ENCODE data around the gene SPECC1. TPM values are rescaled to one million over a fixed set of nuclear protein-coding genes. Genes with fewer than 3 reads are reported as not detected.

The SPECC1 gene
- total and polyA plus RNA-seq, 10 of the 15 experiments (the other 5 are each of a cell fraction or from before 2014, with no cell fraction given), result 6.4 to 40.6 (median 23.9) TPM

DNA sequence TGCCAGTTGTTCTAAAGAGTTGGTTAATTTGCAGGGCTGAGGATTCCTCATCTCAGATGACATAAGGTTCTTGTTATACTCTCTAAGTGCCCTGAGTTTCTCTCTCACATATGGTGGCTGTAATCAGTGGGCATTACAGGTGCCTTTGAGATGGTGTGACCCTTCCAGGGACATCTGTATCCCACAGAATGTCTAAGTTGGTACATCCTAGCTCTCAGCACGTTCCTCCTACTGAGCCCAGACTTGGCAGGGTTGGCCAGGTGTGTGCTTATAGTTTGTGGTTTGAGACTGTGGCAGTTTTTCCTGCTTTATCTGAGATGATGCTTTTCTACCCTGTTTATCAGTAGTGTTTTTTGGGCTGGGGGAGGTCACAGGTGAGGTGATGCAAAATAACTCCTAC, 36.3 kb downstream of the SPECC1 start:
- no peak overlapping the region for H3K4me2 ChIP-seq (ENCODE audit: control insufficient read depth, insufficient read depth)
- intact Hi-C loops (cut with micrococcal nuclease; ENCODE audit: unreplicated experiment), result no loop called here
- 0% methylated on average over 1 of the region's 1 CpG for WGBS (ENCODE audit: insufficient coverage, insufficient replicate concordance, low lambda C conversion rate, missing lambda C conversion rate)
- ChIA-PET CTCF (no interaction called here), POLR2A (no interaction called here), RAD21 (ENCODE audit: unreplicated experiment) (no interaction called here), SMC1A (ENCODE audit: uncharacterized antibody, unreplicated experiment) (no interaction called here)
- in situ Hi-C loops (cut with MboI), result no loop called here
- H3K4me1 ChIP-seq (ENCODE audit: control insufficient read depth, insufficient read depth, low read length), result no peaks in the 10 kb centered on the region
- H3K79me2 ChIP-seq (ENCODE audit: control insufficient read depth, insufficient read depth, low read length), result no peaks in the 10 kb centered on the region
- no peak for DNase-seq (ENCODE audit: low read depth, low spot score)
- no peak for FAIRE-seq
- H3K9ac ChIP-seq (ENCODE audit: control insufficient read depth, insufficient read depth, low read length), result no peak overlapping the region
- no peak overlapping the region for H2AFZ ChIP-seq (ENCODE audit: control insufficient read depth, low read depth, low read length)
- no peaks in the 10 kb centered on the region for H4K20me1 ChIP-seq (ENCODE audit: control insufficient read depth, insufficient read depth)
- H3K27me3 ChIP-seq (replicated peaks in 1 of 2; ENCODE audit: control insufficient read depth in 2 of 2, insufficient read depth in 2 of 2, low read length in 1 of 2), result no peaks in the 10 kb centered on the region
- ATAC-seq, result no peak
- no peak overlapping the region for H3K27ac ChIP-seq (ENCODE audit: control insufficient read depth, insufficient read depth)
- H3K4me3 ChIP-seq, result no peak overlapping the region
- no TSS peak for BruUV-seq (replicated peaks)
- H3K36me3 ChIP-seq (ENCODE audit: control insufficient read depth in 2 of 2, insufficient read depth in 2 of 2, low read length in 1 of 2), result no peaks in the 10 kb centered on the region
- H3K9me3 ChIP-seq (replicated peaks; ENCODE audit: control insufficient read depth, insufficient read depth, low read length), result no peaks in the 10 kb centered on the region
- TF ChIP-seq FOS (IDR thresholded peaks at IDR 0.05; ENCODE audit: borderline replicate concordance, extremely low read depth, insufficient read length), result no peak
- no peak for TF ChIP-seq SUZ12 (IDR thresholded peaks at IDR 0.05; ENCODE audit: unreplicated experiment)
- TF ChIP-seq MXI1 (IDR thresholded peaks at IDR 0.05; ENCODE audit: low read depth, low read length), result no peak
- TF ChIP-seq, protein P1, sequence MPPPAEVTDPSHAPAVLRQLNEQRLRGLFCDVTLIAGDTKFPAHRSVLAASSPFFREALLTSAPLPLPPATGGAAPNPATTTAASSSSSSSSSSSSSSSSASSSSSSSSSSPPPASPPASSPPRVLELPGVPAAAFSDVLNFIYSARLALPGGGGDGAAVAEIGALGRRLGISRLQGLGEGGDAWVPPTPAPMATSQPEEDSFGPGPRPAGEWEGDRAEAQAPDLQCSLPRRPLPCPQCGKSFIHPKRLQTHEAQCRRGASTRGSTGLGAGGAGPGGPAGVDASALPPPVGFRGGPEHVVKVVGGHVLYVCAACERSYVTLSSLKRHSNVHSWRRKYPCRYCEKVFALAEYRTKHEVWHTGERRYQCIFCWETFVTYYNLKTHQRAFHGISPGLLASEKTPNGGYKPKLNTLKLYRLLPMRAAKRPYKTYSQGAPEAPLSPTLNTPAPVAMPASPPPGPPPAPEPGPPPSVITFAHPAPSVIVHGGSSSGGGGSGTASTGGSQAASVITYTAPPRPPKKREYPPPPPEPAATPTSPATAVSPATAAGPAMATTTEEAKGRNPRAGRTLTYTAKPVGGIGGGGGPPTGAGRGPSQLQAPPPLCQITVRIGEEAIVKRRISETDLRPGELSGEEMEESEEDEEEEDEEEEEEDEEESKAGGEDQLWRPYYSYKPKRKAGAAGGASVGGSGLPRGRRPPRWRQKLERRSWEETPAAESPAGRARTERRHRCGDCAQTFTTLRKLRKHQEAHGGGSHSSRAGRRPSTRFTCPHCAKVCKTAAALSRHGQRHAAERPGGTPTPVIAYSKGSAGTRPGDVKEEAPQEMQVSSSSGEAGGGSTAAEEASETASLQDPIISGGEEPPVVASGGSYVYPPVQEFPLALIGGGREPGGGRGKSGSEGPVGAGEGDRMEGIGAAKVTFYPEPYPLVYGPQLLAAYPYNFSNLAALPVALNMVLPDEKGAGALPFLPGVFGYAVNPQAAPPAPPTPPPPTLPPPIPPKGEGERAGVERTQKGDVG (CRISPR knock-in tag; IDR thresholded peaks at IDR 0.05), result no peak
- TF ChIP-seq BHLHE40 (IDR thresholded peaks at IDR 0.05; ENCODE audit: borderline replicate concordance in 1 of 2, low read depth in 2 of 2, low read length in 1 of 2), result no peak
- TF ChIP-seq NR2C1 (IDR thresholded peaks at IDR 0.05), result no peak
- TF ChIP-seq JUNB (IDR thresholded peaks at IDR 0.05), result no peak
- TF ChIP-seq NFXL1 (IDR thresholded peaks at IDR 0.05; ENCODE audit: borderline replicate concordance), result no peak
- TF ChIP-seq, protein P2, sequence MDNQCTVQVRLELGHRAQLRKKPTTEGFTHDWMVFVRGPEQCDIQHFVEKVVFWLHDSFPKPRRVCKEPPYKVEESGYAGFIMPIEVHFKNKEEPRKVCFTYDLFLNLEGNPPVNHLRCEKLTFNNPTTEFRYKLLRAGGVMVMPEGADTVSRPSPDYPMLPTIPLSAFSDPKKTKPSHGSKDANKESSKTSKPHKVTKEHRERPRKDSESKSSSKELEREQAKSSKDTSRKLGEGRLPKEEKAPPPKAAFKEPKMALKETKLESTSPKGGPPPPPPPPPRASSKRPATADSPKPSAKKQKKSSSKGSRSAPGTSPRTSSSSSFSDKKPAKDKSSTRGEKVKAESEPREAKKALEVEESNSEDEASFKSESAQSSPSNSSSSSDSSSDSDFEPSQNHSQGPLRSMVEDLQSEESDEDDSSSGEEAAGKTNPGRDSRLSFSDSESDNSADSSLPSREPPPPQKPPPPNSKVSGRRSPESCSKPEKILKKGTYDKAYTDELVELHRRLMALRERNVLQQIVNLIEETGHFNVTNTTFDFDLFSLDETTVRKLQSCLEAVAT (IDR thresholded peaks at IDR 0.05), result no peak
- TF ChIP-seq, protein P3, sequence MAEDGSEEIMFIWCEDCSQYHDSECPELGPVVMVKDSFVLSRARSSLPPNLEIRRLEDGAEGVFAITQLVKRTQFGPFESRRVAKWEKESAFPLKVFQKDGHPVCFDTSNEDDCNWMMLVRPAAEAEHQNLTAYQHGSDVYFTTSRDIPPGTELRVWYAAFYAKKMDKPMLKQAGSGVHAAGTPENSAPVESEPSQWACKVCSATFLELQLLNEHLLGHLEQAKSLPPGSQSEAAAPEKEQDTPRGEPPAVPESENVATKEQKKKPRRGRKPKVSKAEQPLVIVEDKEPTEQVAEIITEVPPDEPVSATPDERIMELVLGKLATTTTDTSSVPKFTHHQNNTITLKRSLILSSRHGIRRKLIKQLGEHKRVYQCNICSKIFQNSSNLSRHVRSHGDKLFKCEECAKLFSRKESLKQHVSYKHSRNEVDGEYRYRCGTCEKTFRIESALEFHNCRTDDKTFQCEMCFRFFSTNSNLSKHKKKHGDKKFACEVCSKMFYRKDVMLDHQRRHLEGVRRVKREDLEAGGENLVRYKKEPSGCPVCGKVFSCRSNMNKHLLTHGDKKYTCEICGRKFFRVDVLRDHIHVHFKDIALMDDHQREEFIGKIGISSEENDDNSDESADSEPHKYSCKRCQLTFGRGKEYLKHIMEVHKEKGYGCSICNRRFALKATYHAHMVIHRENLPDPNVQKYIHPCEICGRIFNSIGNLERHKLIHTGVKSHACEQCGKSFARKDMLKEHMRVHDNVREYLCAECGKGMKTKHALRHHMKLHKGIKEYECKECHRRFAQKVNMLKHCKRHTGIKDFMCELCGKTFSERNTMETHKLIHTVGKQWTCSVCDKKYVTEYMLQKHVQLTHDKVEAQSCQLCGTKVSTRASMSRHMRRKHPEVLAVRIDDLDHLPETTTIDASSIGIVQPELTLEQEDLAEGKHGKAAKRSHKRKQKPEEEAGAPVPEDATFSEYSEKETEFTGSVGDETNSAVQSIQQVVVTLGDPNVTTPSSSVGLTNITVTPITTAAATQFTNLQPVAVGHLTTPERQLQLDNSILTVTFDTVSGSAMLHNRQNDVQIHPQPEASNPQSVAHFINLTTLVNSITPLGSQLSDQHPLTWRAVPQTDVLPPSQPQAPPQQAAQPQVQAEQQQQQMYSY (CRISPR knock-in tag; IDR thresholded peaks at IDR 0.05), result no peak
- no peak for TF ChIP-seq NFIC (IDR thresholded peaks at IDR 0.05; ENCODE audit: low read depth, low read length)
- no peak for TF ChIP-seq CBX3 (IDR thresholded peaks at IDR 0.05; ENCODE audit: borderline replicate concordance, low read depth)
- no peak for TF ChIP-seq WRNIP1 (IDR thresholded peaks at IDR 0.05; ENCODE audit: borderline replicate concordance, low read depth, low read length)
- no peak for TF ChIP-seq ZNF384 (IDR thresholded peaks at IDR 0.05; ENCODE audit: borderline replicate concordance, low read depth, low read length)
- no peak for TF ChIP-seq BRCA1 (IDR thresholded peaks at IDR 0.05; ENCODE audit: low read depth, low read length)
- TF ChIP-seq HCFC1 (IDR thresholded peaks at IDR 0.05; ENCODE audit: low read length), result no peak
